NCI-H82 treated with DMSO at 0.1 percent for 48 hours (cell line): ENCODE data around the gene INPP5A.
"Not testable (repeated sequence)": the region's sequence is repeated elsewhere in the genome, so short reads cannot be mapped to it uniquely, and the experiment has no call there.

Source experiments
- DNase-seq: peaks from one replicate; lab custom pipeline; 2025; ENCODE audit not compliant: unreplicated experiment; lab: John Stamatoyannopoulos, UW

The INPP5A gene

GRCh38 chr10:132735341-132735775 lies 197.8 kb downstream of the INPP5A start:
- DNase-seq: no peak

GRCh38 chr10:132735923-132736391 lies 198.4 kb downstream of the INPP5A start:
- no peak for DNase-seq

GRCh38 chr10:132737390-132738048 lies 199.9 kb downstream of the INPP5A start:
- DNase-seq: no peak

- DNase-seq: no peak
Measured at GRCh38 chr10:132738454-132739224, 201.1 kb downstream of the INPP5A start.

- no peak for DNase-seq
Measured at GRCh38 chr10:132739225-132739613, 201.6 kb downstream of the INPP5A start.

GRCh38 chr10:132740588-132740987 lies 203.0 kb downstream of the INPP5A start:
- no peak for DNase-seq

- DNase-seq: no peak
Measured at GRCh38 chr10:132742167-132742836, 204.7 kb downstream of the INPP5A start.

GRCh38 chr10:132742837-132743194 lies 205.2 kb downstream of the INPP5A start:
- DNase-seq: no peak

- DNase-seq: not testable (repeated sequence)
Measured at GRCh38 chr10:132743196-132743924, 205.8 kb downstream of the INPP5A start.

- no peak for DNase-seq
Measured at GRCh38 chr10:132743925-132744490, 206.4 kb downstream of the INPP5A start.

GRCh38 chr10:132744839-132745238 lies 207.3 kb downstream of the INPP5A start:
- DNase-seq: no peak

- no peak for DNase-seq
Measured at GRCh38 chr10:132745511-132745910, 207.9 kb downstream of the INPP5A start.

GRCh38 chr10:132745971-132746370 lies 208.4 kb downstream of the INPP5A start:
- no peak for DNase-seq

GRCh38 chr10:132746386-132746785 lies 208.8 kb downstream of the INPP5A start:
- DNase-seq: no peak

- no peak for DNase-seq
Measured at GRCh38 chr10:132746801-132747625, 209.4 kb downstream of the INPP5A start.

GRCh38 chr10:132748135-132748534 lies 210.5 kb downstream of the INPP5A start:
- DNase-seq: no peak

- DNase-seq: no peak
Measured at GRCh38 chr10:132748545-132749370, 211.2 kb downstream of the INPP5A start.

GRCh38 chr10:132749371-132749795 lies 211.8 kb downstream of the INPP5A start:
- DNase-seq: no peak

GRCh38 chr10:132750936-132751335 lies 213.3 kb downstream of the INPP5A start:
- DNase-seq: no peak
